ENCODE results near the gene GGNBP2.

The GGNBP2 gene

GRCh38 chr17:36608280-36608679 lies 63.6 kb downstream of the GGNBP2 start:
- no peak for TF ChIP-seq CTCF (IDR thresholded peaks at IDR 0.05; ENCODE audit: borderline replicate concordance, control extremely low read depth, extremely low read depth, insufficient read depth, missing control alignments)
- no peak for DNase-seq (ENCODE audit: low spot score)
- in situ Hi-C loops (cut with MboI; ENCODE audit: low sequenced_read_pairs, unreplicated experiment): loop anchor here (25.0 kb wide), 1 partner anchor 629 kb away; no protein-coding TSS in a partner anchor

DNA sequence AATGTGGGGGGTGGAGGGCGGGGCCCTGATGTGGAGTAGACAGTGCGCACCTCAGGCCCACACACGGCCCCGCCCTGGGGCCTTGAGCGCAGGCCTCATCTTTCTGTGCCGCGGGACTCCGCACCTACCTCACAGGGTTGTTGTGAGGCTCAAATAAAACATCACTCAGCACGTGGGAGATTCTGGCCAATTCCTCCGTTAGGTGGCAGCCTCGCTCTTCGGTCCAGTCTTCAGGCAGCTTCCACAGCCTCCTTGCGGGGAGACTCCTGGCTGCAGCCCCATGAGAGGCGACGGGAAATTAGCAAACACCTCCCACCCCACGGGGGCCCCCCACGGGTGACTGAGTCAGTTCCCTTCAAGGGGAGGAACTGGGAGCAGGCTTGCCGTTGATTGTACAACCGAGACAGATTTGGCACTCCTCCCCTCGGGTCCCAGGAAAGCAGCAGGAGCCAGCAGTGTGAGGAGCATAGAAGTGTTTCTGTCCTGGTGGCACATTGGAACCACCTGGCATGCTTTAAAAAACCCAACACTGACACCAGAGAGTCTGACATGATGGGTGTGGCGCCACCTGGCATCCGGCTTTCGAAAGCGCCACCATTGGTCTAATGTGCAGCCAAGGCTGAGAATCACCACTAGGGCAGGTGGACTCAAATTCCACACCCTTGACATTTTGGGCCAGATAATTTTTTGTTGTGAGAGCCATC lies 64.2 kb downstream of the GGNBP2 start:
- in situ Hi-C loops (cut with MboI; ENCODE audit: low sequenced_read_pairs, unreplicated experiment): loop anchor here (25.0 kb wide), 1 partner anchor 628 kb away; no protein-coding TSS in a partner anchor
- no peak for DNase-seq (ENCODE audit: low spot score)
- TF ChIP-seq CTCF (IDR thresholded peaks at IDR 0.05; ENCODE audit: borderline replicate concordance, control extremely low read depth, extremely low read depth, insufficient read depth, missing control alignments): no peak

DNA sequence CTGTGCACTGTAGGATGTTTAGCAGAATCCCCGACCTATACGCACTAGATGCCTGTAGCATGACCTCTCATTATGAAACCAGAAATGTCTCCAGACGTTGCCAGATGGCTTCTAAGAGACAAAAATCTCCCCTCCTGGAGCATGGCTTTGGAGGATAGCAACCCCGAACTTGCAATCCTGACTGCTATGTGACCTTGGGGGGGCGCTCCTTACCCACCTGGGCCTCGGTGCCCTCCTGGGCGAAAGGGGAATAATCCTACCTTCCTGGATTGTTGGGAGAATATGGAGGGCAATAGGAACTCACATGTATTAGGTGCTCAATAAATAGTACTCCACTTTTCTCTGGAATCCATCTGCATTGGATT lies 64.8 kb downstream of the GGNBP2 start:
- no peak for TF ChIP-seq CTCF (IDR thresholded peaks at IDR 0.05; ENCODE audit: borderline replicate concordance, control extremely low read depth, extremely low read depth, insufficient read depth, missing control alignments)
- DNase-seq (ENCODE audit: low spot score): no peak
- in situ Hi-C loops (cut with MboI; ENCODE audit: low sequenced_read_pairs, unreplicated experiment): loop anchor here (25.0 kb wide), 1 partner anchor 628 kb away; no protein-coding TSS in a partner anchor

DNA sequence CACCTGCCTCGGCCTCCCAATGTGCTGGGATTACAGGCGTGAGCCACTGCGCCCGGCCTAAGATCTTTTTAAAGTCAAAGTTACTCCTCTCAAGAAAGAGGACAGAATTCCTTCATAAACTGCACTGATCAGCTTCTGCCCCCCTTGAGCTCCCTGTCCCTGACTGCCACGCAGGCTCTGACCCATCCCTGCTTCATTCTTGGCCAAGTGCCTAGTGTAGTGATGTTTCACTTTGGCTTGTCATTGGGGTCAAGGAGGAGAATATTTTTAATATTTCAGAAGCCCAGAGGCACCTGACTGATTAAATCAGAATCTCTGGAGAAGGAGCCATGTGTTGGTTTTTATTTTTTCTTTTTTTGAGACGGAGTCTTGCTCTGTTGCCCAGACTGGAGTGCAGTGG lies 65.8 kb downstream of the GGNBP2 start:
- TF ChIP-seq CTCF (IDR thresholded peaks at IDR 0.05; ENCODE audit: borderline replicate concordance, control extremely low read depth, extremely low read depth, insufficient read depth, missing control alignments): no peak
- in situ Hi-C loops (cut with MboI; ENCODE audit: low sequenced_read_pairs, unreplicated experiment): loop anchor here (25.0 kb wide), 1 partner anchor 627 kb away; no protein-coding TSS in a partner anchor
- DNase-seq (ENCODE audit: low spot score): no peak

DNA sequence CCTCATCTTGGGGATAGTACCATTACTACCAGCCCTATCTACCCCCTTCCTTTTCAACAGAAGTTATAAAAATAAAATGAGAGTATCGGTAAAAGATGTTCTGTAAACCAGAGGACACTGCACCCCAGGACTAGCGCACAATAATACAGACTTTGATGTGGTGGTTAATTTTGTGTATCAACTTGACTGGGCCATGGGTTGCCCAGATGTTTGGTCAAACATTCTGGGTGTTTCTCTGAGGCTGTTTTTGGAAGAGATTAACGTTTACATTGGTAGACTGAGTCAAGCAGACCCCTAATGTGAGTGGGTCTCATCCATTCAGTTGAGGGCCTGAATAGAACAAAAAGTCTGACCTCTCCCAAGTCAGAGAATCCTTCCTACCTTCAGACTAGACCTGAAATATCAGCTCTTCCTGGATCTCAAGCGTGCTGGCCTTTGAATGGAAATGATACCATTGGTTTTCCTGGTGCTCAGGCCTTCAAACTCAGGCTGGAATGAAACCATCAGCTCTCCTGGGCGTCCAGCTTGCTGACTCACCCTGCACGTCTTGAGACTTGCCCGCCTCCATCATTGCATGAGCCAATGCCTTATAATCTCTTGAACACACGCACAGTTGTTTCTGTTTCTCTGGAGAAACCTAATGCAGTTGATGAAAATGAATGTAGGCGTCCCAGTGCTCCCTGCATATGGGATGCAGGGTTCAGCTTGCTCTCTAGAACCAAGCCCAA lies 66.8 kb downstream of the GGNBP2 start:
- DNase-seq (ENCODE audit: low spot score): no peak
- TF ChIP-seq CTCF (IDR thresholded peaks at IDR 0.05; ENCODE audit: borderline replicate concordance, control extremely low read depth, extremely low read depth, insufficient read depth, missing control alignments): no peak
- in situ Hi-C loops (cut with MboI; ENCODE audit: low sequenced_read_pairs, unreplicated experiment): loop anchor here (25.0 kb wide), 1 partner anchor 626 kb away; no protein-coding TSS in a partner anchor

DNA sequence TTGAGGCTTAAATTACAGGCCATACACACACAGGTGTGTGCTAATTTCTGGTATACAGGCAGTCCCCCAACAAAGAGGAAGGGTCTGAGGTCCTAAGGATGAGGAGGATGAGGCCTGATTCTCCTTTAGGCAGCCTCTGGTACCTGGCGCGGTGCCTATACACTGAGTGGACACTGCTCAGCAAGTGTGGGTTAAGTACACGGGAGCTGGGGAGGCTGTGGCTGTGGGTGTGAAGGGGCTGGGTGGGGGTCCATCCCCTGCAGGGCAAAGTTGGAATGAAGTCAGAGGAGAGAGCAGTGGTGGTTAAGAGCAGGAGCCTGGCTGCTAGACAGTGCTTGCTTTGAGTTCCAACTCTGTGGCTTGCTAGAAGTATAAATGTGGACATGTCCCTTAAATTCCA lies 67.6 kb downstream of the GGNBP2 start:
- in situ Hi-C loops (cut with MboI; ENCODE audit: low sequenced_read_pairs, unreplicated experiment): loop anchor here (25.0 kb wide), 1 partner anchor 625 kb away; no protein-coding TSS in a partner anchor
- no peak for TF ChIP-seq CTCF (IDR thresholded peaks at IDR 0.05; ENCODE audit: borderline replicate concordance, control extremely low read depth, extremely low read depth, insufficient read depth, missing control alignments)
- no peak for DNase-seq (ENCODE audit: low spot score)

Data from GM13976 (cell line).